Liver (tissue), 3 donors: Measurements from ENCODE around the gene ZCCHC14.

Experiments used
- CTCF ChIP-seq: fragments of 150-350 bp; IDR thresholded peaks from 2 replicates; pipeline ENCODE4 v1.5.1; 2017; ENCODE audit warnings: improper control_type of control experiment, low read depth, low read length; ENCODE audit not compliant: missing input control
- JUND ChIP-seq, 2 donors: IDR thresholded peaks; 2 replicates each; pipeline ENCODE4 v1.6.1; 2016; ENCODE audit warnings: antibody characterized with exemption in 2 of 2
- MAX ChIP-seq: IDR thresholded peaks from 2 replicates; pipeline ENCODE4 v1.6.1; 2016; ENCODE audit warnings: antibody characterized with exemption
- REST ChIP-seq: IDR thresholded peaks from 2 replicates; pipeline ENCODE4 v1.6.1; 2016; ENCODE audit warnings: antibody characterized with exemption, mild to moderate bottlenecking
- SP1 ChIP-seq: IDR thresholded peaks from 2 replicates; pipeline ENCODE4 v1.6.1; 2018; ENCODE audit warnings: antibody characterized with exemption, mild to moderate bottlenecking
- TAF1 ChIP-seq: conservative IDR thresholded peaks from 2 replicates; pipeline ENCODE4 v1.6.1; 2016; ENCODE audit warnings: antibody characterized with exemption, mild to moderate bottlenecking
- YY1 ChIP-seq: IDR thresholded peaks from 2 replicates; pipeline ENCODE4 v1.6.1; 2016; ENCODE audit warnings: antibody characterized with exemption, mild to moderate bottlenecking
- ZBTB33 ChIP-seq: IDR thresholded peaks from 2 replicates; pipeline ENCODE4 v1.6.1; 2016; ENCODE audit warnings: antibody characterized with exemption
- donor health status: healthy.
- donor health status: healthy.

- no peak for TF ChIP-seq CTCF
- no peak for TF ChIP-seq REST
- TF ChIP-seq TAF1: no peak
- no peak for TF ChIP-seq MAX
- no peak for TF ChIP-seq YY1
- TF ChIP-seq JUND (IDR thresholded peaks at IDR 0.05): no peak
- no peak for TF ChIP-seq ZBTB33
- no peak for TF ChIP-seq SP1
Measured at GRCh38 chr16:87499189-87499486, 6.3 kb upstream of the ZCCHC14 start.
